HG02943 (cell line): ENCODE measurements around the gene ADGRL3.
"Not testable (repeated sequence)": the region's sequence is repeated elsewhere in the genome, so short reads cannot be mapped to it uniquely, and the experiment has no call there.

Source experiments
- ATAC-seq: cut with Tn5 transposase; IDR thresholded peaks from one replicate; pipeline ENCODE4 v1.9.1; 2021; ENCODE audit warnings: mild to moderate bottlenecking, low read depth, moderate library complexity; ENCODE audit not compliant: unreplicated experiment

The ADGRL3 gene

DNA sequence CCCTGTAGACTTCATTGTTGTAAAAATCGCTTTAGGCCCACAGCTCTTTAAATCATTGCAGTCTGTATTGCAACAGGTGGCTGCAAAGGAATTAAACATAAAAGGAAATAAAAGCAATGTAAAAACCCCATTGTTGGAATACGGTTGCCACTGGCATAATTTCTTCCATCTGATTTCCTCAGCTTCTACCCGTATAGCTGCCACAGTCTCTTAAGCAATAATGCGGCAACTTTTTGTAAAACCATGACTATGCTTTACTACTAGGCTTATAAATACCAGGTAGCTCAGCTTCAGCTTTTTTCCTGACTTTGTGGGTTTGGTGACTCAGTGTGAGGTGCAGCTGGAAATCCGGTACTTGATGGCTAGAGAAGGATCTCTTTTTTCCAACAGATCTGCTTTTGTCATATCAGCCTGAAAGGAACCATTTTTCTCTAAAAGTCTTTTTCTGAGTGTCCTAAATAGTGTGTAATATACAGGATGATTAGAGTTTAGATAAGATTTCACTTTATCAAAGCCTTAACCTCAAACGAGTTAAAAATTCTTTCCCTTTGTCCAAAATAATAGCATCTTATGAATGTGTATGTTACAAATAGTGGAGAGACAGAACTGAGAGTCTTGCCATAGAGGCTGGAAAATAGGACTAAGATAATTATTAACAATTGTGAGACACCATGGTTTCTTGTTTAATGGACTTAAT lies 268.0 kb downstream of the ADGRL3 start:
- ATAC-seq = no peak

GRCh38 chr4:61473306-61473705 lies 273.2 kb downstream of the ADGRL3 start:
- ATAC-seq = no peak

GRCh38 chr4:61478340-61478739 lies 278.2 kb downstream of the ADGRL3 start:
- no peak for ATAC-seq

- ATAC-seq = no peak
Observed at GRCh38 chr4:61485056-61485455, 284.9 kb downstream of the ADGRL3 start.

DNA sequence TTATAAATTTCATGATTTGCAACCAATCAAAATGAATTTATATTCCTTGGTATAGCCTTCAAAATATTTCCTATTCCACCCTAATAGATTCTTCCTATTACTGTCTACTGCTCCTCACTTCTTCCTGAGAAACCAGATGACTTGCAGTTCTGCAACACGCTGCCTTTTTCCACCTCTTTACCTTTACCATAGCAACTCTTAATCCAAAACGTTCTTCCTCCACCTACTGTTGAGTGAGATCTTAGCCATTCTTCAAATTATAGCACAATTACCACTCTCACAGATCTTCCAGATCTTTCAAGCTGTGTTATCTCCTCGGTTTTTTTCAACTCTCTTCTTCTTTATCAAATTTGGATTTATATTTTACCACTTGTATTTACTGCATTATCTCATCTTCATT lies 289.8 kb downstream of the ADGRL3 start:
- no peak for ATAC-seq

DNA sequence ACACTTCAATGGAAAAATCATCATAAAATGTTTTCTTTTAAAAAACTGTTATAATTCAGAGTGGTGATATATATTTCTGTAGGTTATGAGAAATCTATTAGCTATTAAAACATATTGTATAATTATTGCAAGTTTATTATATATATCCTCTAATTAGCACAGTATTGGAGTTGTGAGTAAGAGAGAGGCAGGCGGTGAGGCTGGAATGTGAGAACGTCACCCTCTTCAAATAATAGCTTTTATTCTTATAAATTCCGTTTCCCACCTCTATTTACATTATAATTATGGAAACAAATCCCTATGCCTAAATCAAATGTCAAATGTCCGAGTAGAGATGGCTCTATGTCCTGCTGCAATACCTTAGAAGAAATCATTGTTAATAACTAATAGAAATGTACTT lies 292.9 kb downstream of the ADGRL3 start:
- no peak for ATAC-seq

GRCh38 chr4:61493470-61493869 lies 293.3 kb downstream of the ADGRL3 start:
- ATAC-seq = no peak

- no peak for ATAC-seq
Observed at GRCh38 chr4:61500883-61501282, 300.8 kb downstream of the ADGRL3 start.

DNA sequence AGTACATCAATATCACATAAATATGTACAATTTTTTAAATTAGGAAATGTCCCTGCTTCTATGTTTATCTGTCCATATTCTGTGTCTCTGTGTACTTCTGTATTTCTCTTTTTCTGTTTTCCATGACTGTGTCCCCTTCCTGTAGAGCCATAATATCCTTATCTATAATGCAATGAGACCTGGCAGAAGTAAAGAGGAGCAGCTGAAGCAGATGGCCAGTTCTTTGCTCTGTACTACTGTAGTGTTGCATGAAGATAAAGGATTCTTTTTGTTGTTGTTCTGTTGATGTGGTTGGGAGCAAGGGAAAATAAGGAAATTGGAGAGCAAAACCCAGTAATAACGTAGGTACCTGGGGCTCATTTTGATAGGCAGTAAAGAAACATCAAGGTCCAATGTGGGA lies 301.7 kb downstream of the ADGRL3 start:
- no peak for ATAC-seq

GRCh38 chr4:61505773-61506685 lies 305.9 kb downstream of the ADGRL3 start:
- no peak for ATAC-seq

- no peak for ATAC-seq
Observed at GRCh38 chr4:61507091-61507490, 307.0 kb downstream of the ADGRL3 start.

DNA sequence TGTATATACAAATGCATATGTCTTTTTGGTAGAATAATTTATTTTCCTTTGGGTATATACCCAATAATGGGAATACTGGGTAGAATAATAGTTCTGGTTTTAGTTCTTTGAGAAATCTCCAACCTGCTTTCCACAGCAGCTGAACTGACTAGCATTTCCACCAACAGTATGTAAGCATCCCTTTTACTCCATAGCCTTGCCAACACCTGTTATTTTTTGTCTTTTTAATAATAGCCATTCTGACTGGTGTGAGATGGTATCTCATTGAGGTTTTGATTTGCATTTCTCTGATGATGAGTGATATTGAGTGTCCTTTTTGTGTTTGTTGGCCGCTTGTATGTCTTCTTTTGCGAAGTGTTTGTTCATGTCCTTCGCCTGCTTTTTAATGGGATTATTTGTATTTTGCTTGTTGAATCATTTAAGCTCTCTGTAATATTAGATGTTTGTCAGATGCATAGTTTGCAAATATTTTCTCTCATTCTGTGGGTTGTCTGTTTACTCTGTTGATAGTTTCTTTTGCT lies 309.7 kb downstream of the ADGRL3 start:
- not testable (repeated sequence) for ATAC-seq

DNA sequence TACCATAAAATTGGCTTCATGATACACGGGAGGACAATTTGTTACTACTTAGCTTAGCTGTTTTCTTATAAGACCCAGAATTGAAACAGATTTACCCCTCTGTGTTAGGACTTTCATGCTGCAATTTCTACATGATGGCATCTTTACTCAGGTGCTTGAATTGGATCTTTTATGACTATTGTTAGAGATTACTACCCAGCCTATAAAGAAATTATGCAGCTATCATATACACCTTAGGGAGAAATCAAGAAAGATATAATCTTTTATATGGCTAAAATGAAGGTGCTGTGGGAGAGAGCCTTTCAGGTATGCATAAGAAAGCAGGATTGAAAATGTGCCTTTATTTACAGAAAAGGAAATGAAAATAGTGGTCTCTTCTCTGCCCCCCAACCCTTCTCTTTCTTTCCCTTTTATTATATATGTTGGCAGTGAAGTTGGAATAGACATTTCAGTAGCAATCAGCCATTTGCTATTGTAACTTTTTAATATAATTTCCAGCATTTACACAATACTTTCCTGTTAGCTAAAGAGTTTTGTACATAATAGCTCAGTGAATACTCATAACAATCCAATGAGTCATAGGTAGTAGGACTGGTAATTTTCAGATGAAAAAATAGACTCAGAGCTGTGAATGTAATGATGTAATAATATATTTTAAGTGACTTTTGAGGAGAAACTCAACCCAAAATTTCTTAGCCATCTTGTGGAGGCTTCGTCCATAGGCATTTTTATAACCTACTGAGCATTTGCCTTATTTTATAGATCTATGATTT lies 311.8 kb downstream of the ADGRL3 start:
- ATAC-seq = no peak

- no peak for ATAC-seq
Observed at GRCh38 chr4:61514991-61515390, 314.9 kb downstream of the ADGRL3 start.

- ATAC-seq = no peak
Observed at GRCh38 chr4:61517144-61517543, 317.0 kb downstream of the ADGRL3 start.

DNA sequence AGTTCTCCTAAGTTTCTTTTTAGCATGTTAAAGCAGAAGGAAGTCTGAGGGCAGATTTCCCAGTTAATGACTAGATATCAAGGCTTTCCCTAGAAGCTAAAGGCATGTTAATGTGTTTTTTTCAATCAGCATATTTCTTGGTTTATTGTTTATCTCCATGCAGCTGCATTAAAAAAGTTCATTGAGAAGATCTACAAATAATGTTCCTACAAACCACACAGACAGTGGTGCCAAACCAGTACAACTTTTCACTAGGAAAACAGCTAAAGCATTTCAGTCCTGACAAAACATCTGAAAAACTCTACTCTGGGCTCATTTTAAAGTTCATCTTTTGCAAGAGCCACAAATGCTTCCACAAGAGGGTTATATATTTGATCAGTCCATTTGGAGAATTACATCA lies 320.0 kb downstream of the ADGRL3 start:
- ATAC-seq = no peak

DNA sequence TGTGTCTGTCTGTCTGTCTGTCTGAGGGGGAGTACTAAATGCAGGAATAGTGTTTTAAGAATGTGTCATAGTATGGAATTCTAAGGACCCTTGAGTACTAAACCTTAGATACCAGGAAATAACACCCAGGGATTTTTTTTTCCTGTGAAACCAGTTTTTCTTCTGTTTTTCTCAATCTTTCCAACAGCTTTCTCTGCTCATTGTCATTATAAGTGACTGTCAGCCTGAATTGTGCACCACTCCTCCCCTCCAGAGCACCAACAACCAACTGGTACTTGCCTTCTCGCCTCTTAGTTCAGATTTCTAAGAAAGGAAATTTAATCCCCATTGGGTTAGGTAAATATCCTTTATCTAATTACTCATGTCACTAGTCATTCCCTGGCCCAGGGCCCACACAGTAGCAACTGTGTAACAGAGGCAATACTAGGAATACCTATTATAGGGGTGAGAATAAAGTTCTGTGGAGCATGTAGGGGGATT lies 320.6 kb downstream of the ADGRL3 start:
- no peak for ATAC-seq

DNA sequence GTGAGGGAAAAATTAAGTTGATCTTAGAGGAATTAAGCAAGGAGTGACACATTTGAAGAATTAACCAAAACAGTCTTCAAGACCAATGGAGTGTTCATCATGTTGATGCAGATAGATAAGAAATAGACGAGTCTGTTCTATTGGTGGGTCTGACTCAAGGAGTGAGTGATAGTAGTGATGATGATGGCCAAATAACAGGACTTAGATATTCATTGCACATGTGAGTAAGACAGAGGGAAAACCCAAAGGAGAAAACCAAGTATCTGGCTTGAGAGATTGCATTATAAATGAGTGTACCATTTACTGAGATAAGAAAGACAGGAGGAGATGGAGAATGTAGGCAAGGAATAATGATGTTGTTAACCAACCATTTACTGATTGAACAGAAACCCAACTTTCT lies 321.3 kb downstream of the ADGRL3 start:
- ATAC-seq = no peak

DNA sequence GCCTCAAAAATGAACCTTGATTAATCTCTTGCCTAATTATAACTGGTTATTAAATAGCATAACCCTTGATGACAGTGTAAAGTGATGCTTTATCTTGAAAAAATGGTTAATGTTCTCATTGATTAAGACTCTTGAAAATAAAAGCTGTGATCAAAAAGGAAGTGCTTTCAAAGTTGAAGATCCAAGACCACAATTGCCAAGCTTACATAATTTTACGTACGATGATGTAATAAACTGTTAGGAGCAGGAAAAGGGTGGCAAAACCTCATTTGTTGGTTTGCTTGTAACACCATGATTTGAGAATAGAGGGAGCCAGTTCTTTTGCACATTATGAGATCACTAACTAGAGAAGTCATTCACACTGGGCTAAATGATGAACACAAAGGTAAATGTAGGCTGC lies 322.2 kb downstream of the ADGRL3 start:
- ATAC-seq = no peak

DNA sequence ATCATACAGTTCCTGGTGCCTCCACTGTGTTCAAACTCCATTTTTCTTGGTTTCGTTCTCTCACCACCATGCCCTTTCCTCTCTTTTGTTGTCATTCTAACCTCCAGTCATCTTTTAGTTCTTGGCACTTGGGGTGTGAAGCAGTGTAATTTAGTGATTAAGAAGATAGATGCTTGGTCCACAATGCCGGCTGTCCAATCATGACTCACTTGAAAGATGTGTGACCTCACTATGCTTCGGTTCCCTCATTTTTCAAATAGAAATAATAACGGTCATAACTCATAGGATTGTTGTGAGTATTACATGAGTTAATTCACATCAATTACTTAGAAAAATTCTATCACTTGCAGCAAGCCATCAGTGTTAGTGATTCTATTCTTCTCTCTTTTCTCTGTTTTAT lies 327.8 kb downstream of the ADGRL3 start:
- ATAC-seq = no peak

GRCh38 chr4:61528595-61528994 lies 328.5 kb downstream of the ADGRL3 start:
- no peak for ATAC-seq
